ENCODE measurements around the gene CIAO2B.

- TF ChIP-seq, protein P1, sequence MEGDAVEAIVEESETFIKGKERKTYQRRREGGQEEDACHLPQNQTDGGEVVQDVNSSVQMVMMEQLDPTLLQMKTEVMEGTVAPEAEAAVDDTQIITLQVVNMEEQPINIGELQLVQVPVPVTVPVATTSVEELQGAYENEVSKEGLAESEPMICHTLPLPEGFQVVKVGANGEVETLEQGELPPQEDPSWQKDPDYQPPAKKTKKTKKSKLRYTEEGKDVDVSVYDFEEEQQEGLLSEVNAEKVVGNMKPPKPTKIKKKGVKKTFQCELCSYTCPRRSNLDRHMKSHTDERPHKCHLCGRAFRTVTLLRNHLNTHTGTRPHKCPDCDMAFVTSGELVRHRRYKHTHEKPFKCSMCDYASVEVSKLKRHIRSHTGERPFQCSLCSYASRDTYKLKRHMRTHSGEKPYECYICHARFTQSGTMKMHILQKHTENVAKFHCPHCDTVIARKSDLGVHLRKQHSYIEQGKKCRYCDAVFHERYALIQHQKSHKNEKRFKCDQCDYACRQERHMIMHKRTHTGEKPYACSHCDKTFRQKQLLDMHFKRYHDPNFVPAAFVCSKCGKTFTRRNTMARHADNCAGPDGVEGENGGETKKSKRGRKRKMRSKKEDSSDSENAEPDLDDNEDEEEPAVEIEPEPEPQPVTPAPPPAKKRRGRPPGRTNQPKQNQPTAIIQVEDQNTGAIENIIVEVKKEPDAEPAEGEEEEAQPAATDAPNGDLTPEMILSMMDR (IDR thresholded peaks at IDR 0.05), result no peak
- no peak for TF ChIP-seq POLR2A (IDR thresholded peaks at IDR 0.05)
Observed at GRCh38 chr16:66948134-66948836, 14.1 kb upstream of the CIAO2B start.

All from adrenal gland (tissue), 5 donors.